ENCODE results near the gene GALNT2.

GALNT2 gene

GRCh38 chr1:230287674-230288315 lies 220.8 kb downstream of the GALNT2 start:
- Histone ChIP-seq H3K27ac (ENCODE audit: low read depth in 2 of 2, low read length in 2 of 2) (no peak overlapping the region), H3K4me1 (ENCODE audit: control insufficient read depth in 2 of 2, insufficient read depth in 2 of 2, low read length in 2 of 2) (no peaks in the 10 kb centered on the region), H3K36me3 (ENCODE audit: control insufficient read depth in 2 of 2, insufficient read depth in 2 of 2, low read length in 2 of 2) (no peaks in the 10 kb centered on the region), H3K9ac (ENCODE audit: low read depth in 1 of 2, low read length in 2 of 2) (no peak overlapping the region), H3K9me3 (ENCODE audit: control insufficient read depth in 2 of 2, low read length in 2 of 2) (no peaks in the 10 kb centered on the region), H3K4me3 (ENCODE audit: low read length in 2 of 2) (no peak overlapping the region), H3K27me3 (ENCODE audit: control insufficient read depth in 2 of 2, insufficient read depth in 2 of 2, low read length in 2 of 2) (peaks cover 0 to 4% of the 10 kb centered on the region in 2 donors)

GRCh38 chr1:230288641-230289349 lies 221.8 kb downstream of the GALNT2 start:
- H3K27ac ChIP-seq (ENCODE audit: low read depth in 2 of 2, low read length in 2 of 2), result no peak overlapping the region
- H3K27me3 ChIP-seq (ENCODE audit: control insufficient read depth in 2 of 2, insufficient read depth in 2 of 2, low read length in 2 of 2), result peaks cover 4 to 7% of the 10 kb centered on the region in 2 donors
- no peaks in the 10 kb centered on the region for H3K4me1 ChIP-seq (ENCODE audit: control insufficient read depth in 2 of 2, insufficient read depth in 2 of 2, low read length in 2 of 2)
- H3K4me3 ChIP-seq (ENCODE audit: low read length in 2 of 2), result no peak overlapping the region
- no peak overlapping the region for H3K9ac ChIP-seq (ENCODE audit: low read depth in 1 of 2, low read length in 2 of 2)
- H3K36me3 ChIP-seq (ENCODE audit: control insufficient read depth in 2 of 2, insufficient read depth in 2 of 2, low read length in 2 of 2), result no peaks in the 10 kb centered on the region
- H3K9me3 ChIP-seq (ENCODE audit: control insufficient read depth in 2 of 2, low read length in 2 of 2), result no peaks in the 10 kb centered on the region

- no peaks in the 10 kb centered on the region for H3K9me3 ChIP-seq (ENCODE audit: control insufficient read depth in 2 of 2, low read length in 2 of 2)
- no peak overlapping the region for H3K4me3 ChIP-seq (ENCODE audit: low read length in 2 of 2)
- H3K4me1 ChIP-seq (ENCODE audit: control insufficient read depth in 2 of 2, insufficient read depth in 2 of 2, low read length in 2 of 2), result no peaks in the 10 kb centered on the region
- H3K27ac ChIP-seq (ENCODE audit: low read depth in 2 of 2, low read length in 2 of 2), result no peak overlapping the region
- H3K9ac ChIP-seq (ENCODE audit: low read depth in 1 of 2, low read length in 2 of 2), result no peak overlapping the region
- H3K36me3 ChIP-seq (ENCODE audit: control insufficient read depth in 2 of 2, insufficient read depth in 2 of 2, low read length in 2 of 2), result no peaks in the 10 kb centered on the region
- H3K27me3 ChIP-seq (ENCODE audit: control insufficient read depth in 2 of 2, insufficient read depth in 2 of 2, low read length in 2 of 2), result peaks cover 4 to 7% of the 10 kb centered on the region in 2 donors
Measured at GRCh38 chr1:230289350-230289644, 222.3 kb downstream of the GALNT2 start.

- Histone ChIP-seq H3K9ac (ENCODE audit: low read depth in 1 of 2, low read length in 2 of 2) (no peak overlapping the region), H3K4me1 (ENCODE audit: control insufficient read depth in 2 of 2, insufficient read depth in 2 of 2, low read length in 2 of 2) (no peaks in the 10 kb centered on the region), H3K27me3 (ENCODE audit: control insufficient read depth in 2 of 2, insufficient read depth in 2 of 2, low read length in 2 of 2) (peaks cover 4 to 7% of the 10 kb centered on the region in 2 donors), H3K9me3 (ENCODE audit: control insufficient read depth in 2 of 2, low read length in 2 of 2) (no peaks in the 10 kb centered on the region), H3K27ac (ENCODE audit: low read depth in 2 of 2, low read length in 2 of 2) (no peak overlapping the region), H3K36me3 (ENCODE audit: control insufficient read depth in 2 of 2, insufficient read depth in 2 of 2, low read length in 2 of 2) (no peaks in the 10 kb centered on the region), H3K4me3 (ENCODE audit: low read length in 2 of 2) (no peak overlapping the region)
Measured at GRCh38 chr1:230291731-230292620, 224.9 kb downstream of the GALNT2 start.

- Histone ChIP-seq H3K27me3 (ENCODE audit: control insufficient read depth in 2 of 2, insufficient read depth in 2 of 2, low read length in 2 of 2) (peaks cover 4% of the 10 kb centered on the region in 2 donors), H3K27ac (ENCODE audit: low read depth in 2 of 2, low read length in 2 of 2) (no peak overlapping the region)
Measured at GRCh38 chr1:230292689-230293389, 225.8 kb downstream of the GALNT2 start.

GRCh38 chr1:230293390-230293700 lies 226.3 kb downstream of the GALNT2 start:
- Histone ChIP-seq H3K27ac (ENCODE audit: low read depth in 2 of 2, low read length in 2 of 2) (no peak overlapping the region), H3K4me3 (ENCODE audit: low read length in 2 of 2) (no peak overlapping the region), H3K9me3 (ENCODE audit: control insufficient read depth in 2 of 2, low read length in 2 of 2) (no peaks in the 10 kb centered on the region), H3K9ac (ENCODE audit: low read depth in 1 of 2, low read length in 2 of 2) (no peak overlapping the region), H3K4me1 (ENCODE audit: control insufficient read depth in 2 of 2, insufficient read depth in 2 of 2, low read length in 2 of 2) (no peaks in the 10 kb centered on the region), H3K27me3 (ENCODE audit: control insufficient read depth in 2 of 2, insufficient read depth in 2 of 2, low read length in 2 of 2) (peaks cover 3 to 4% of the 10 kb centered on the region in 2 donors), H3K36me3 (ENCODE audit: control insufficient read depth in 2 of 2, insufficient read depth in 2 of 2, low read length in 2 of 2) (no peaks in the 10 kb centered on the region)

More at GRCh38 chr1:230292689-230293389, 225.8 kb downstream of the GALNT2 start:
- Histone ChIP-seq H3K4me3 (ENCODE audit: low read length in 2 of 2) (no peak overlapping the region), H3K36me3 (ENCODE audit: control insufficient read depth in 2 of 2, insufficient read depth in 2 of 2, low read length in 2 of 2) (no peaks in the 10 kb centered on the region), H3K9me3 (ENCODE audit: control insufficient read depth in 2 of 2, low read length in 2 of 2) (no peaks in the 10 kb centered on the region), H3K9ac (ENCODE audit: low read depth in 1 of 2, low read length in 2 of 2) (no peak overlapping the region), H3K4me1 (ENCODE audit: control insufficient read depth in 2 of 2, insufficient read depth in 2 of 2, low read length in 2 of 2) (no peaks in the 10 kb centered on the region)

- Histone ChIP-seq H3K27ac (ENCODE audit: low read depth in 2 of 2, low read length in 2 of 2) (no peak overlapping the region), H3K4me1 (ENCODE audit: control insufficient read depth in 2 of 2, insufficient read depth in 2 of 2, low read length in 2 of 2) (peaks cover 11% of the 10 kb centered on the region in 2 donors), H3K27me3 (ENCODE audit: control insufficient read depth in 2 of 2, insufficient read depth in 2 of 2, low read length in 2 of 2) (peaks cover 3 to 4% of the 10 kb centered on the region in 2 donors), H3K36me3 (ENCODE audit: control insufficient read depth in 2 of 2, insufficient read depth in 2 of 2, low read length in 2 of 2) (no peaks in the 10 kb centered on the region), H3K9ac (ENCODE audit: low read depth in 1 of 2, low read length in 2 of 2) (no peak overlapping the region), H3K9me3 (ENCODE audit: control insufficient read depth in 2 of 2, low read length in 2 of 2) (no peaks in the 10 kb centered on the region), H3K4me3 (ENCODE audit: low read length in 2 of 2) (no peak overlapping the region)
Measured at GRCh38 chr1:230295367-230295766, 228.3 kb downstream of the GALNT2 start.

- H3K36me3 ChIP-seq (ENCODE audit: control insufficient read depth in 2 of 2, insufficient read depth in 2 of 2, low read length in 2 of 2), result no peaks in the 10 kb centered on the region
- H3K4me3 ChIP-seq (ENCODE audit: low read length in 2 of 2), result peak overlapping the region; percentile 20 to 41
- H3K4me1 ChIP-seq (ENCODE audit: control insufficient read depth in 2 of 2, insufficient read depth in 2 of 2, low read length in 2 of 2), result peaks cover 11 to 13% of the 10 kb centered on the region in 2 donors
- peak overlapping the region; percentile 65 to 72 for H3K27ac ChIP-seq (ENCODE audit: low read depth in 2 of 2, low read length in 2 of 2)
- no peaks in the 10 kb centered on the region for H3K9me3 ChIP-seq (ENCODE audit: control insufficient read depth in 2 of 2, low read length in 2 of 2)
- H3K27me3 ChIP-seq (ENCODE audit: control insufficient read depth in 2 of 2, insufficient read depth in 2 of 2, low read length in 2 of 2), result no peaks in the 10 kb centered on the region
- peak overlapping the region; percentile 51 to 65 for H3K9ac ChIP-seq (ENCODE audit: low read depth in 1 of 2, low read length in 2 of 2)
Measured at GRCh38 chr1:230299191-230300006, 232.4 kb downstream of the GALNT2 start.
